HEK293T (cell line): ENCODE data around the gene PRSS56.

Experiments
- CTCF ChIA-PET: fragments of 350-600 bp; formaldehyde crosslinking; extraction: SDS; loops from one replicate; lab custom pipeline; 2021; ENCODE audit warnings: antibody characterized with exemption, inconsistent platforms; lab: Yijun Ruan, JAX
- POLR2A ChIA-PET: fragments of 350-600 bp; formaldehyde crosslinking; extraction: SDS; loops from one replicate; lab custom pipeline; 2020; ENCODE audit warnings: antibody characterized with exemption, inconsistent platforms; lab: Yijun Ruan, JAX
- DNase-seq: peaks from one replicate; pipeline ENCODE4 v3.0.0; 2012; ENCODE audit warnings: mixed read lengths; ENCODE audit errors: extremely low spot score
- ARNT ChIP-seq: fragments of 450-650 bp; IDR thresholded peaks from 2 replicates; pipeline ENCODE4 v1.6.1; 2017; ENCODE audit warnings: mild to moderate bottlenecking
- BHLHE40 ChIP-seq: fragments of 450-650 bp; IDR thresholded peaks from 2 replicates; pipeline ENCODE4 v1.6.1; 2016; ENCODE audit warnings: mild to moderate bottlenecking, moderate library complexity, borderline replicate concordance
- CTBP1 ChIP-seq: fragments of 450-650 bp; IDR thresholded peaks from 2 replicates; pipeline ENCODE4 v1.6.1; 2016; ENCODE audit warnings: borderline replicate concordance
- ELF4 ChIP-seq: fragments of 450-650 bp; IDR thresholded peaks from 2 replicates; pipeline ENCODE4 v1.6.1; 2017; ENCODE audit warnings: antibody characterized with exemption
- FOXA1 ChIP-seq: fragments of 450-650 bp; IDR thresholded peaks from 2 replicates; pipeline ENCODE4 v1.6.1; 2016; ENCODE audit warnings: mild to moderate bottlenecking
- FOXK2 ChIP-seq: fragments of 450-650 bp; IDR thresholded peaks from 2 replicates; pipeline ENCODE4 v1.6.1; 2016; ENCODE audit warnings: mild to moderate bottlenecking
- FOXM1 ChIP-seq: fragments of 450-650 bp; IDR thresholded peaks from 2 replicates; pipeline ENCODE4 v1.6.1; 2017; ENCODE audit warnings: mild to moderate bottlenecking, borderline replicate concordance
- HDGF ChIP-seq: fragments of 450-650 bp; IDR thresholded peaks from 2 replicates; pipeline ENCODE4 v1.6.1; 2017; ENCODE audit warnings: antibody characterized with exemption, borderline replicate concordance
- L3MBTL2 ChIP-seq: fragments of 450-650 bp; conservative IDR thresholded peaks from 2 replicates; pipeline ENCODE4 v1.6.1; 2016; ENCODE audit warnings: mild to moderate bottlenecking
- LEF1 ChIP-seq: fragments of 450-650 bp; IDR thresholded peaks from 2 replicates; pipeline ENCODE4 v1.6.1; 2017; ENCODE audit warnings: mild to moderate bottlenecking, borderline replicate concordance
- NFRKB ChIP-seq: fragments of 450-650 bp; IDR thresholded peaks from 2 replicates; pipeline ENCODE4 v1.6.1; 2016; ENCODE audit warnings: mild to moderate bottlenecking, moderate library complexity
- SP1 ChIP-seq: fragments of 450-650 bp; IDR thresholded peaks from 2 replicates; pipeline ENCODE4 v1.6.1; 2017
- SUZ12 ChIP-seq: fragments of 450-650 bp; IDR thresholded peaks from 2 replicates; pipeline ENCODE4 v1.6.1; 2016; ENCODE audit warnings: mild to moderate bottlenecking
- TARDBP ChIP-seq: fragments of 450-650 bp; IDR thresholded peaks from 2 replicates; pipeline ENCODE4 v1.6.1; 2016
- ZNF384 ChIP-seq: fragments of 450-650 bp; IDR thresholded peaks from 2 replicates; pipeline ENCODE4 v1.6.1; 2016
- TF ChIP-seq, protein P1 (sequence below): fragments of 450-650 bp; IDR thresholded peaks from 2 replicates; pipeline ENCODE4 v1.6.1; 2016

Gene PRSS56

GRCh38 chr2:232493701-232494474, 26.3 kb upstream of the PRSS56 start:
- ChIA-PET CTCF (no interaction called here), POLR2A (no interaction called here)
- TF ChIP-seq FOXM1 (no peak), LEF1 (no peak), HDGF (no peak), FOXK2 (no peak), SUZ12 (no peak), ARNT (no peak), FOXA1 (no peak), TARDBP (no peak), BHLHE40 (no peak), CTBP1 (no peak), SP1 (no peak), ELF4 (no peak), L3MBTL2 (no peak), NFRKB (no peak), ZNF384 (no peak)
- TF ChIP-seq, protein P1, sequence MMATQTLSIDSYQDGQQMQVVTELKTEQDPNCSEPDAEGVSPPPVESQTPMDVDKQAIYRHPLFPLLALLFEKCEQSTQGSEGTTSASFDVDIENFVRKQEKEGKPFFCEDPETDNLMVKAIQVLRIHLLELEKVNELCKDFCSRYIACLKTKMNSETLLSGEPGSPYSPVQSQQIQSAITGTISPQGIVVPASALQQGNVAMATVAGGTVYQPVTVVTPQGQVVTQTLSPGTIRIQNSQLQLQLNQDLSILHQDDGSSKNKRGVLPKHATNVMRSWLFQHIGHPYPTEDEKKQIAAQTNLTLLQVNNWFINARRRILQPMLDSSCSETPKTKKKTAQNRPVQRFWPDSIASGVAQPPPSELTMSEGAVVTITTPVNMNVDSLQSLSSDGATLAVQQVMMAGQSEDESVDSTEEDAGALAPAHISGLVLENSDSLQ = no peak
- no peak for DNase-seq

GRCh38 chr2:232494542-232494941, 25.6 kb upstream of the PRSS56 start:
- CTCF ChIA-PET = no interaction called here
- no peak for DNase-seq
- POLR2A ChIA-PET = no interaction called here
- no peak for TF ChIP-seq LEF1
- TF ChIP-seq, protein P1 = no peak
- no peak for TF ChIP-seq ZNF384
- no peak for TF ChIP-seq ELF4
- no peak for TF ChIP-seq SUZ12
- no peak for TF ChIP-seq FOXM1
- no peak for TF ChIP-seq L3MBTL2
- TF ChIP-seq BHLHE40 = no peak
- no peak for TF ChIP-seq SP1
- TF ChIP-seq FOXK2 = no peak
- no peak for TF ChIP-seq CTBP1
- no peak for TF ChIP-seq NFRKB
- no peak for TF ChIP-seq HDGF
- TF ChIP-seq ARNT = no peak
- TF ChIP-seq TARDBP = no peak
- no peak for TF ChIP-seq FOXA1

DNA sequence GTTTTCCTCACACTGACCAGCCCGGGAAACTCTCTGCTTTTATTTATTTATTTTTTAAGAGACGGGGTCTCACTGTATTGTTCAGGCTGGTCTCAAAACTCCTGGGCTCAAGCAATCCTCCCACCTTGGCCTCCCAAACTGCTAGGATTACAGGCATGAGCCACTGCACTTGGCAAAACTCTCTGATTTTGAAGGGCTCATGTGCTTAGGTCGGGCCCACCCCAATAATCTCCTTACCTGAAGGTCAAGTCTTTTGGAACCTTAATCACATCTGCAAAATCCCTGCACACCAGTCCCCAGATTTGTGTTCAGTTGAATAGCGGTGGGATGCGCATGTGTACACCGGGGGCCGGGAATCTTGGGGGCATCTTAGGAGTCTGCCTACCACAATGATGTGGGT, 24.9 kb upstream of the PRSS56 start:
- CTCF ChIA-PET = no interaction called here
- no peak for DNase-seq
- POLR2A ChIA-PET = no interaction called here
- no peak for TF ChIP-seq ARNT
- no peak for TF ChIP-seq CTBP1
- no peak for TF ChIP-seq SP1
- no peak for TF ChIP-seq FOXA1
- TF ChIP-seq FOXK2 = no peak
- no peak for TF ChIP-seq FOXM1
- no peak for TF ChIP-seq TARDBP
- TF ChIP-seq NFRKB = no peak
- no peak for TF ChIP-seq LEF1
- TF ChIP-seq HDGF = no peak
- TF ChIP-seq BHLHE40 = no peak
- no peak for TF ChIP-seq SUZ12
- no peak for TF ChIP-seq L3MBTL2

GRCh38 chr2:232496501-232497270, 23.5 kb upstream of the PRSS56 start:
- DNase-seq = no peak
- ChIA-PET CTCF (no interaction called here), POLR2A (no interaction called here)
- no peak for TF ChIP-seq CTBP1
- TF ChIP-seq FOXK2 = no peak
- TF ChIP-seq HDGF = no peak
- no peak for TF ChIP-seq FOXM1
- no peak for TF ChIP-seq ARNT
- no peak for TF ChIP-seq ELF4
- no peak for TF ChIP-seq SUZ12
- no peak for TF ChIP-seq BHLHE40
- no peak for TF ChIP-seq TARDBP
- TF ChIP-seq LEF1 = no peak
- TF ChIP-seq, protein P1 = no peak
- no peak for TF ChIP-seq ZNF384
- no peak for TF ChIP-seq NFRKB
- TF ChIP-seq FOXA1 = no peak
- no peak for TF ChIP-seq L3MBTL2
- TF ChIP-seq SP1 = no peak

DNA sequence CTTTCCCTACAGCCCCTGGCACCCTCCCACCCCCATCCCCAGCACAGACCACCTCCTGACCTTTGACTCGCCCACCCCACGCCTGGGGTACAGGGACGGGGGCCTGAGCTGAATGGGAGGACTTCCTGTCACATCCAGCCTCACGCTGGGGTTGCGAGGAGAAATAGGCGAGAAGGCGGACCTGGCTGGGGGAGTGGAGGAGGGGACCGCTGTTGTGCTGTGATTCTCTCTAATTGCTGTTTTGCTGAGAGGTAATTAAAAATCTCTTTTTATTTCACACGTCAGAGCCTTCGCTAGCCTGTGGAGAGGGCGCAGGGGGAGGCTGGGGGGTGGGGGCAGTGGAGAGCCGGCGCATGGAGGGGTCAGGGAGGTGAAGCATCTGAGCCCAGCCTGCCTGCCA, 22.8 kb upstream of the PRSS56 start:
- CTCF ChIA-PET = no interaction called here
- TF ChIP-seq HDGF = no peak
- no peak for TF ChIP-seq TARDBP
- no peak for TF ChIP-seq SP1
- no peak for TF ChIP-seq CTBP1
- TF ChIP-seq LEF1 = no peak
- TF ChIP-seq BHLHE40 = no peak
- no peak for TF ChIP-seq SUZ12
- POLR2A ChIA-PET = no interaction called here
- DNase-seq = no peak

DNA sequence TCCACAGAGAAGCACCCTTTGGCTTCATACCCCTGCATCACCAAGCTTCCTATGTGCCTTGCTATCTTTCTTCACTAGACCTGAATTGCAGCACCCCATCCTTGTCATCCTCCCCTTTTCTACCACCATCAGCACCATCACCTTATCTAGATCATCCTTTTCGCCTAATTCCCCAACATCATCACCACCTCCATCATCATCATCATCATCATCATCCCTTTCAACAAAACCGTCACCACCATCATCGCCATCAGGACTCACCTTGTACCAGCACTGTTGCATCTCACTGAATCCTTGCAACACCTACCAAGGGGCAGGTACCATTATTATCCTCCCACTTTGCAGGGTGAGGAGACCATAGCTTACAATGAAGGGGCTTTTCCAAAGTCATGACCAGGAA, 21.7 kb upstream of the PRSS56 start:
- CTCF ChIA-PET = no interaction called here

More for the DNA sequence above, 21.7 kb upstream of the PRSS56 start:
- POLR2A ChIA-PET = no interaction called here
- TF ChIP-seq CTBP1 (no peak), ELF4 (no peak), TARDBP (no peak), FOXK2 (no peak), ZNF384 (no peak), LEF1 (no peak), SUZ12 (no peak), HDGF (no peak), NFRKB (no peak), FOXM1 (no peak)
- TF ChIP-seq, protein P1 = no peak
- DNase-seq = no peak
